ENCODE results near the gene TTPAL. TPM values are rescaled to one million over a fixed set of nuclear protein-coding genes. Genes with fewer than 3 reads are reported as not detected.

The TTPAL gene
- polyA plus RNA-seq, 4 donors, result 13.2 to 14.1 (median 13.7) TPM

- no peak for DNase-seq (ENCODE audit: low read depth in 4 of 4, low spot score in 3 of 4)
Measured at GRCh38 chr20:44532259-44532980, 56.7 kb downstream of the TTPAL start.

- no peak for DNase-seq (ENCODE audit: low read depth in 4 of 4, low spot score in 3 of 4)
Measured at GRCh38 chr20:44532981-44533331, 57.3 kb downstream of the TTPAL start.

- DNase-seq (ENCODE audit: low read depth in 4 of 4, low spot score in 3 of 4), result no peak
Measured at GRCh38 chr20:44533928-44534327, 58.3 kb downstream of the TTPAL start.

- no peak for DNase-seq (ENCODE audit: low read depth in 4 of 4, low spot score in 3 of 4)
Measured at GRCh38 chr20:44536175-44536574, 60.5 kb downstream of the TTPAL start.

- no peak for DNase-seq (ENCODE audit: low read depth in 4 of 4, low spot score in 3 of 4)
Measured at GRCh38 chr20:44537993-44538392, 62.3 kb downstream of the TTPAL start.

GRCh38 chr20:44540834-44541233 is 65.2 kb downstream of the TTPAL start:
- no peak for DNase-seq (ENCODE audit: low read depth in 4 of 4, low spot score in 3 of 4)

GRCh38 chr20:44541992-44542391 is 66.3 kb downstream of the TTPAL start:
- DNase-seq (ENCODE audit: low read depth in 4 of 4, low spot score in 3 of 4), result no peak

GRCh38 chr20:44542890-44543289 is 67.2 kb downstream of the TTPAL start:
- DNase-seq (ENCODE audit: low read depth in 4 of 4, low spot score in 3 of 4), result no peak

- DNase-seq (ENCODE audit: low read depth in 4 of 4, low spot score in 3 of 4), result no peak
Measured at GRCh38 chr20:44543358-44543757, 67.7 kb downstream of the TTPAL start.

Other genes starting within 250 kb of the TTPAL start
- gene GDAP1L1, start 228.6 kb upstream of the TTPAL start, polyA plus RNA-seq (ENCODE audit: insufficient read length in 4 of 4), result under 1 TPM; 0.27 to 0.75 (median 0.37) TPM
- 1 to 10 TPM; 7.4 to 8.9 (median 8.5) TPM for gene FITM2, start 164.7 kb upstream of the TTPAL start, polyA plus RNA-seq (ENCODE audit: insufficient read length in 4 of 4)
- gene R3HDML, start 138.8 kb upstream of the TTPAL start, polyA plus RNA-seq (ENCODE audit: insufficient read length in 4 of 4), result under 1 TPM in 2 of 4 donors, not detected in 2; 0.47 to 0.90 TPM
- gene HNF4A, start 120.2 kb upstream of the TTPAL start, polyA plus RNA-seq (ENCODE audit: insufficient read length in 4 of 4), result 10 to 100 TPM in 3 of 4 donors, under 1 TPM in 1; 0.90 to 51.8 (median 40.6) TPM
- gene SERINC3, start 46.2 kb downstream of the TTPAL start, polyA plus RNA-seq (ENCODE audit: insufficient read length in 4 of 4), result 10 to 100 TPM; 69.2 to 78.7 (median 73.4) TPM
- gene PKIG, start 106.7 kb downstream of the TTPAL start, polyA plus RNA-seq (ENCODE audit: insufficient read length in 4 of 4), result 10 to 100 TPM; 47.3 to 63.0 (median 59.3) TPM
- gene ADA, start 175.8 kb downstream of the TTPAL start, polyA plus RNA-seq (ENCODE audit: insufficient read length in 4 of 4), result 1 to 10 TPM; 5.7 to 7.2 (median 6.7) TPM
- under 1 TPM in 3 of 4 donors, not detected in 1; 0.10 to 0.26 (median 0.11) TPM for gene CCN5, start 239.5 kb downstream of the TTPAL start, polyA plus RNA-seq (ENCODE audit: insufficient read length in 4 of 4)

Measured in left renal pelvis (tissue), 4 donors.